Dermis microvascular lymphatic vessel endothelial cell (primary cell): ENCODE measurements around the gene EME2. TPM values are rescaled to one million over a fixed set of nuclear protein-coding genes. Genes with fewer than 3 reads are reported as not detected.
"Not testable (repeated sequence)": the region's sequence is repeated elsewhere in the genome, so short reads cannot be mapped to it uniquely, and the experiment has no call there.

Source experiments
- DNase-seq, 2 donors: peaks; one replicate each; pipeline versions ENCODE4 v3.0.0 to v3.0.0-alpha.2; 2010; ENCODE audit warnings: low read depth in 2 of 2
- total RNA-seq: library from RNA; depleted of rRNA; stranded (reverse); fragments of >200 nt; gene quantifications from 2 replicates; pipeline ENCODE4 v1.2.1, GENCODE V29; 2014

The EME2 gene, protein sequence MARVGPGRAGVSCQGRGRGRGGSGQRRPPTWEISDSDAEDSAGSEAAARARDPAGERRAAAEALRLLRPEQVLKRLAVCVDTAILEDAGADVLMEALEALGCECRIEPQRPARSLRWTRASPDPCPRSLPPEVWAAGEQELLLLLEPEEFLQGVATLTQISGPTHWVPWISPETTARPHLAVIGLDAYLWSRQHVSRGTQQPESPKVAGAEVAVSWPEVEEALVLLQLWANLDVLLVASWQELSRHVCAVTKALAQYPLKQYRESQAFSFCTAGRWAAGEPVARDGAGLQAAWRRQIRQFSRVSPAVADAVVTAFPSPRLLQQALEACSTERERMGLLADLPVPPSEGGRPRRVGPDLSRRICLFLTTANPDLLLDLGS
- 2.6 and 4.6 TPM in 2 replicates for total RNA-seq

DNA sequence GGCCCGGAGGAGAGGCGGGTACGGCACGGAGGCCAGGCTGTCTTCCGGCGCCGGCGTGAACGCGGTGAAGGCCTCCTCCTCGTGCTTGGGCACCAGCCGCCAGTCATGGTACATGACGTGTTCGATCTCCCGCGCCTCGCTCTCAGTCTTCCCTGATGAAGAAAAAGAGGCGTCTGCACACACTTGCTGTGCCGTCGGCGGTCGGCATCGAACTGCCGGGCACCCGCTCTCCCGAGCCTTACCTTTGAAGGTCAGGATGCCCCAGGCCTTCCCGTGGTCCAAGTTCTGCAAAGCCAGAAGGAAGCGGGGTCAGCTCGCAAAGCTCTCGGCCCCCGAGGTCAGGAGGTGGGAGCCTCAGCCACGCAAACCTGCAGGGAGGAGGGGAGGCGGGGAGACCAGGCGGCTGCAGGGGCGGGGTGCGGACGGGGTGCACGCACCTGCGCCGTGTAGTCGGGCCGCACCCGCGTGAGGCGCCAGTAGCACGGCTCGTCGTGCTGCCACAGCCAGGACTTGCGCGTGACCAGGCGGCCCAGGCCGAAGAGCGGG, at the start of gene EME2:
Gene EME2, plus strand, starts transcription at position 449 of the 546 bp plus-strand sequence. CDS start 418 bp downstream, outside the sequence.
- peak in 1 of 2 donors; percentile 32 for DNase-seq

DNA sequence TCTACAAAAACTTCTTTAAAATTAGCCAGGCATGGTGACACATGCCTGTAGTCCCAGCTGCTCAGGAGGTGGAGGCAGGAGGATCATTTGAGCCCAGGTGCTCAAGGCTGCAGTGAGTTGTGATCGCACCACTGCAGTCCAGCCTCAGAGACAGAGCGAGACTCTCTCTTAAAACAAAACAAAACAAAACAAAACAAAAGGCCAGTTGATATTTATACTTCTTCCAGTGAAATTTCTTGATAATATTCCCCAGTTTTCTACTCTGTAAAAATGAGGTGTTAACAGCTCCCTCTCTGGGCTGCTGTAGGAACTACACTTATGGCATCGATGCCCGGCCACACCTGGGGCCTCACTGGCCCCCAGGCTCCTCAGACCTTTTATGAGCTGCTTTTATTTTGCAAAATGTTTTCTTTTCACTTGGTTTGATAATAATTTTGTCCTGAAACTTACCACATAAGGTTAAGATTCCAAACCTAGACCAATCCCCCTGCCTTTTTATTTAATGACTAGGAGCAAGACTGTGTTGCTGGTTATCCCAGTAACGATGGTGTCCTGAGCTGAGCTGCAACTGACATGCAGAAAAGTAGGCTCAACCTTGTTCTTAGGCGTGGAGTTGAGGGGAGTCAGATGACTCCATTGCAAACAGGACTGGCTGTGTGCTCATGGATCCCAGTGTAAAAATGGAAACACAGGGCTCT, 49.0 kb upstream of the EME2 start:
- peak in 1 of 2 donors; percentile 58 for DNase-seq

DNA sequence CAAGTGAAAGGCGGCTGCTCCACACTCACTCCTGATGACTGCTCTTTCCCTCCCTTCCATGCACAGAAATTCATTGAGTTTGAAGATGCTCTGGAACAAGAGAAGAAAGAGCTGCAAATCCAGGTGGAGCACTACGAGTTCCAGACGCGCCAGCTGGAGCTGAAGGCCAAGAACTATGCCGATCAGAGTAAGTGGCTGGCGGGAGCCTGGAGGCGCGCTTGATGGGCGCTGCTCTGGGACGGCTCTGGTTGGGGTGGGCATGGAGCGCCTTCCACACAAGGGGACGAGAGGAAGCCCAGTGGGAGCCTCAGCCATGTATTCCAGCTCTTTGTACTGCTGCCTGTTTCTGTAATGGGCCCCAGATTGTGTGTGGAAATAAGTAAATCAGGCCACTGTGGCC, 48.1 kb upstream of the EME2 start:
- DNase-seq = no peak

DNA sequence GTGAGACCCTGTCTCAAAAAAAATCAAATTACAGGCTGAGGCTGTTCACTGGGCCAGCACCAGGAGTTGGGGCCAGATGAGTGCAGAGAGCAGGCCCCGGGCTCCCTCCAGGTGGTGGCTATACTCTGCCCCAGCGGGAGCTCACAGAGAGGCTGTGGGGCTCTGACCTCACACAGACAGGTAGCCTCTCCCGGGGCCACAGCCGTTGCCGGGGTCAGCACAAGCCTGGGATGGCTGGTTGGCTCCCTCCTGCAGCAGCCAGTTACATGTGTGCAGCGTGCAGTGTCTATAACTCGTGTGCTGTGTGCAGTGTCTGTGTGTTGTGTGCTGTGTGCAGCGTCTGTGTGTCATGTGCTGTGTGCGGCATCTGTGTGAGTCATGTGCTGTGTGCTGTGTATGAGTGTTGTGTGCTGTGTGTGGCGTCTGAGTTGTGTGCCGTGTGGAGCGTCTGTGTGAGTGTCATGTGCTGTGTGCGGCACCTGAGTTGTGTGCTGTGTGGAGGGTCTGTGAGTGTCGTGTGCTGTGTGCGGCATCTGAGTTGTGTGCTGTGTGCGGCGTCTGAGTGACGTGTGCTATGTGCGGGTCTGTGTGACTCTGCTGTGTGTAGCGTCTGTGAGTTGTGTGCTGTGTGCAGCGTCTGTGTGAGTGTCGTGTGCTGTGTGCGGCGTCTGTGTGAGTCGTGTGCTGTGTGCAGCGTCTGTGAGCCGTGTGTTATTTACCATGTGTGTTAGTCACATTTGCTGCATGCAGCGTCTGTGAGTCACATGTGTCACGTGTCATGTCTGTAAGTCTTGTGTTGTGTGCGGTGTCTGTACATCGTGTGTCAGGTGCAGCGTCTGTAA, 45.7 kb upstream of the EME2 start:
- no peak for DNase-seq

GRCh38 chr16:1727651-1728624, 44.7 kb upstream of the EME2 start:
- no peak for DNase-seq

DNA sequence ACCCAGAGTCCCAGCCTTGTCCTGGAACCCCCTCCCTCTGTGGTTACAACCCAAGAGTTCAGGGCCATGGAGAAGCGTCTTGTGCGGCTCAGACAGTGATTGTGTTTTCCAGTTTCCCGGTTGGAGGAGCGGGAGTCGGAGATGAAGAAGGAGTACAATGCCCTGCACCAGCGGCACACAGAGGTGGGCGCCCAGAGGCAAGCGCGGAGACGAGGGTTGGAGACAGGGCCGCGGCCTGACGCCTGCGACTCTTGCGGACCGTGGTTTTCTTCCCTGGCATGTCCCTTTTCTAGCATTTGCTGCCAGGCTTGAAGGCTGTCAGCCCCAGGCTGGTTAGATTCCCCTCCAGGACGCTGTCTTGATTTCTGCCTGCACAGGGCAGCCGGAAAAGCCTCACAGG, 43.6 kb upstream of the EME2 start:
- DNase-seq = no peak

DNA sequence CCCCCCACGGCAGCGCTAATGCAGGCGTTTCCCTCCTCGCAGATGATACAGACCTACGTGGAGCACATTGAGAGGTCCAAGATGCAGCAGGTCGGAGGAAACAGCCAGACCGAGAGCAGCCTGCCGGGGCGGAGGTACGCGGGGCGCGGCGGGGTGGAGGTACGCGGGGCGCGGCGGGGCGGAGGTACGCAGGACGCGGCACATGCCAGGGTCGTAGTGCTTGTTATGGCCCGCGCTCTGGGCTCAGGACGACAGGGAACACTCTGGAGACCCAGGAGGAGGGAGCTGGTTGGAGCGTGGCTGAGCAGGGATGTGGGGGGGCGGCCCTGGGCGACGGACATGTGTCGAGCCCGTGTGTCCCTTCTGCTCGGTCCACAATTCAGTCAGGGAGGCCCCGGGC, 43.2 kb upstream of the EME2 start:
- DNase-seq = no peak

DNA sequence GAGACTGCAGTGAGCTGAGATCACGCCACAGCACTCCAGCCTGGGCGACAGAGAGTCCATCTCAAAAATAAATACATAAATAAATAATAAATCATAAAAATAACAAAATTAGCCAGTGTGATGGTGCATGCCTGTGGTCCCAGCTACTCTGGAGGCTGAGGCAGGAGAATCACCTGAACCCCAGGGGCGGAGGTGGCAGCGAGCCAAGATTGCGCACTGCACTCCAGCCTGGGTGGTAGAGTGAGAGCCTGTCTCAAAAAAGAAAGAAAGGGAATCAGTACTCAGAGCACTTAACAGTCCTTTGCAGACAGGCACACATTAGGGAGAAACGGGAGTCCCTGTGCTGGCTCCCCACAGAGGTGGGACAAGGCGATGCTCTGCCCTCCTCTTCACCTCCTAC, 41.5 kb upstream of the EME2 start:
- DNase-seq = no peak

DNA sequence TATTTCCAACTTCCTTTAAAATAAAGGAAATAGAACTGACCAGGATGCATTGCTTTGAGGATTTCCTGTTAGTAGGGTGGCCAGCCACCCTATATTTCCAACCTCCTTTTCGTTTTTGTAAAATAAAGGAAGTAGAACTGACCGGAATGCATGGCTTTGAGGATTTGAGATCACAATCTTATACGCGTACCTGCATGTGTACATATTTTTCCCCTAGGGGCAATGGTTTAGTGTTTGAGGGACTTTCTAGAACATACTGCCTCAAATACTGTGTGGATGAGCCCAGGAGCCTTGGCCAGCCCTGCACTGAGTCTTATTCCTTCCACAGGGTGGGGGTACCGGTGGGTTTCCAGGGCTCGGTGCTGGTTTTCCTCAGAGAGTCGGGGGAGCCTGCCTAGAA, 41.0 kb upstream of the EME2 start:
- DNase-seq = no peak

- DNase-seq = no peak
Observed at GRCh38 chr16:1732071-1732470, 40.5 kb upstream of the EME2 start.

GRCh38 chr16:1732551-1732987, 40.0 kb upstream of the EME2 start:
- not testable (repeated sequence) for DNase-seq

DNA sequence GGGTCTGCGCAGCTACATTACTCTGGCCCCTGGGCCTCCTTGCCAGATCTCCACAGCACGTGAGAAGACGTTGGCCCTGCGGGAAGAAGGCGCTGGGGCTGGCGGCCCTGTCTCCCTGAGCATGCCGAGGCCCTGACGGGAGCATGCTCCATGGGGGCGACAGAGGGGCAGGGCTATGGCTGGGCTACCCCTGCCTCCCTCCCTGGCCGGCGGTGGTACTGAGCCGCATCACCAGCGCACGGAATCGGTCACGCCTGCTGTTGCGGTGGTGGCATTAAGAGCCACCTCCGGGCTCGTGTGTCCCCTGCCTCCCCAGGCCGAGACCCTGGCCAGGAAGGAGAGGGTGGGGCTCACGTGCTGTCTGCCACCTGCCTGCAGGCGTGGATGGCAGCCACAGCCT, 38.5 kb upstream of the EME2 start:
- DNase-seq = no peak

DNA sequence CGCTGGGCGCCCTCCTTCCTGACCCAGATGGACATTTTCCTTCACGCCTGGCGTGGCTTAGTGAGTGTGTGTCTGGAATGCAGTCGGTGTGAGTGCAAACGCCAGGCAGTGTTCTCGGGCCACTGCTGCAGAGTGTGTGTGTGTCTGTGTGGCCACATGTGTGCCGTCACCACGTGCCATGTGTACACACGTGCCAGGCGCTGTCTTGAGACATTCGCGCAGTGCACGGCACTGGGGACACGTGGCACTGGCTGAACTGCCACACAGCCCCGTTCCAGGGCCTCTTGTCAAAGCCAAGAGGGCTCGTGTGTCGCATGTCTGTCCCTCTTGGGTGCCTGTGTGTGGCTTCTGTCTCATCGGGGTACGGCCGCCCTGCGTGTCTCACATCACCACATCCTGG, 37.8 kb upstream of the EME2 start:
- no peak for DNase-seq

GRCh38 chr16:1740234-1740633, 32.4 kb upstream of the EME2 start:
- no peak for DNase-seq

- no peak for DNase-seq
Observed at GRCh38 chr16:1740781-1741490, 31.7 kb upstream of the EME2 start.

GRCh38 chr16:1741553-1742165, 31.0 kb upstream of the EME2 start:
- DNase-seq = no peak

DNA sequence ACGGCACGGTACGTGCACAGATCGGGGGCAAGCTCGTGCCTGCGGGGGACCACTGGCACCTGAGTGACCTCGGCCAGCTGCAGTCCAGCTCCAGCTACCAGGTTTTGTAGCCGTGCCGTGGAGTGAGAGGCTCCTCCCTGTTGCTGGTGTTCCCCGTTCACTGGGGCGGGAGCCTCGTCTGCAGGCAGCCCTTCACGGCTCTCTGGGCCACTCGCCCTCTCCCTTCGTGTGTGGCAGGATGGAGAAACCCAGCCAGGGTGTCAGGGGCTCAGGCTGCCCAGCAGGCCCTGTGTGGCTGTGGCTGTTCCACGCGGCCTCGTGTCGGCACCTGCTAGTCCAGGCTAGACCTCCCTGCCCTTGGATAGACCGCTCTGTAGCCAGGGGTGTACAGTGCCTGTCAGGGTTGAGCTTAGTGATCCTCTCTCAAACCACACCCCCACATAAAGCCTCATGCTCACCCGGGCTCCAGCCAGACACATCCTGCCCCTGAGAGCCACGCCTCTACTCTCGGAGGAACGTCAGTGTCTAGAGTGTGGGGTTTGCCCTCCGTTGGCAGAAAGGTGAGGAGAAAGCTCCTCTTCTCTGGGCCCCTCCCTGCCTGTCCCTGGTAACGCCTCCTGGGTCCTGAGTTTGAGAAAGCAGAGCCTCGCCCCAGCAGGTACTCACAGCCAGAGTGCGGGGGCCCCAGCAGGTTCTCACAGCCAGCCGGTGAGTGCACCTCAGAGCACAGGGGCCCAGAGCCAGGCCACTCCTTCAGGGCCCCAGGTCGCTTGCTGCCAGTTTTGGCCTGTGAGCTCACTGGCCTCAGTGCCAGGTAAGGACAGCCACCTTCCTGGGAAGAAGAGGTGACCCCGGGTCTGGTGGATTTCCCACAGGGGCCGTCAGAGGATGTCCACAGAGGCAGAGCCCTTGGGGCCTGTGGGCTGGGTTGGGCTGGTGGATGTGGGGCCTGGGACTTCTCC, 29.0 kb upstream of the EME2 start:
- no peak for DNase-seq

DNA sequence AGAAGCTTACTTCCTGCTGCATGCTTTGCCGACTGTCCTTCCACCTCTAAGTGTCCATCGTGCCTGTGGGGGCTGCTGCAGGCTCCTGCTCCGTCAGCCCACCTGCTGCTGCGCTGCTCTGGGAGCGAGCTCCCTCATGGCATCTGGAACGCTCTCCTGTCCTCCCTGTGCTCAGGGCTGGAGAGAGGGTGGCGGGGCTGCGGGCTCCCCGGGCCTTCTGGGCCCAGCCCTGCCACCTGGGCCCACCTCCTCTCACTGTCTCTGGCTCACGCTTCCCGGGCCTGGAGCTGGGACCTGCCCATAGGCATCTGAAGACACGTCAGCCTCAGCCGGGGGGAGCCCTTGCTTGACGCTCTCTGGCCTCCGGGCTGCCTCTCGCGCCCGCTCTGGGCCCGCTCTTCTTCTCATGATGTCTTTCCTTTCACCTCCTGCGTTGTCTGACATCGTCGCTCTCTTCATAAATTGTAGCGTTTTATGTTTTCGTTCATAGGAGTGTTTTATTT, 28.2 kb upstream of the EME2 start:
- DNase-seq = no peak
